Subcutaneous abdominal adipose tissue (tissue), 5 donors: ENCODE data around the gene TOM1.
"Not testable (repeated sequence)": the region's sequence is repeated elsewhere in the genome, so short reads cannot be mapped to it uniquely, and the experiment has no call there.

ENCODE experiments used
- H3K27ac ChIP-seq: one replicate; pipeline ENCODE4 v1.7.0; 2013; ENCODE audit warnings: low read depth, mild to moderate bottlenecking, inconsistent platforms, low read length, moderate library complexity
- H3K27me3 ChIP-seq, 5 donors: one replicate each; pipeline ENCODE4 v1.7.0; 2013; ENCODE audit warnings: low read length in 5 of 5, inconsistent platforms in 1 of 5; ENCODE audit not compliant: control insufficient read depth in 5 of 5, insufficient read depth in 4 of 5
- H3K36me3 ChIP-seq, 5 donors: one replicate each; pipeline ENCODE4 v1.7.0; 2013; ENCODE audit warnings: low read length in 5 of 5; ENCODE audit not compliant: control insufficient read depth in 5 of 5, insufficient read depth in 5 of 5
- H3K4me1 ChIP-seq, 5 donors: one replicate each; pipeline ENCODE4 v1.7.0; 2013; ENCODE audit warnings: low read length in 5 of 5, mild to moderate bottlenecking in 3 of 5, moderate library complexity in 1 of 5; ENCODE audit not compliant: control insufficient read depth in 5 of 5, insufficient read depth in 5 of 5
- H3K4me3 ChIP-seq, 5 donors: one replicate each; pipeline ENCODE4 v1.7.0; 2013; ENCODE audit warnings: low read length in 5 of 5, low read depth in 1 of 5
- H3K9ac ChIP-seq, 5 donors: one replicate each; pipeline ENCODE4 v1.7.0; 2013; ENCODE audit warnings: low read length in 5 of 5, mild to moderate bottlenecking in 4 of 5, moderate library complexity in 3 of 5
- H3K9me3 ChIP-seq, 5 donors: one replicate each; pipeline ENCODE4 v1.7.0; 2013; ENCODE audit warnings: low read length in 5 of 5; ENCODE audit not compliant: control insufficient read depth in 5 of 5
- donor health status: healthy.
- donor health status: healthy.
- donor health status: healthy.
- donor health status: healthy.
- donor health status: healthy.

TOM1 gene

GRCh38 chr22:35364230-35364629 is 64.5 kb downstream of the TOM1 start:
- not testable (repeated sequence) for H3K4me3 ChIP-seq, H3K27ac ChIP-seq, H3K9me3 ChIP-seq, H3K36me3 ChIP-seq, H3K9ac ChIP-seq, H3K27me3 ChIP-seq
- H3K4me1 ChIP-seq = peaks cover 0 to 17% (median 0%) of the 10 kb centered on the region in 5 donors

GRCh38 chr22:35367331-35367886 is 67.7 kb downstream of the TOM1 start:
- H3K27me3 ChIP-seq = no peaks in the 10 kb centered on the region
- no peaks in the 10 kb centered on the region for H3K36me3 ChIP-seq
- H3K4me3 ChIP-seq = no peak overlapping the region
- no peak overlapping the region for H3K9ac ChIP-seq
- no peak overlapping the region for H3K27ac ChIP-seq
- H3K9me3 ChIP-seq = no peaks in the 10 kb centered on the region
- peaks cover 2 to 25% (median 12%) of the 10 kb centered on the region in 5 donors for H3K4me1 ChIP-seq

GRCh38 chr22:35368386-35368785 is 68.7 kb downstream of the TOM1 start:
- H3K27me3 ChIP-seq = no peaks in the 10 kb centered on the region

GRCh38 chr22:35369996-35370395 is 70.3 kb downstream of the TOM1 start:
- H3K4me1 ChIP-seq = peaks cover 2 to 19% (median 9%) of the 10 kb centered on the region in 5 donors
- no peaks in the 10 kb centered on the region for H3K27me3 ChIP-seq
- H3K9ac ChIP-seq = no peak overlapping the region
- no peaks in the 10 kb centered on the region for H3K9me3 ChIP-seq
- H3K27ac ChIP-seq = peak overlapping the region; percentile 5
- H3K36me3 ChIP-seq = no peaks in the 10 kb centered on the region
- no peak overlapping the region for H3K4me3 ChIP-seq

More at GRCh38 chr22:35368386-35368785, 68.7 kb downstream of the TOM1 start:
- H3K4me3 ChIP-seq = no peak overlapping the region
- no peaks in the 10 kb centered on the region for H3K36me3 ChIP-seq
- H3K4me1 ChIP-seq = peaks cover 2 to 24% (median 12%) of the 10 kb centered on the region in 5 donors
- H3K9me3 ChIP-seq = no peaks in the 10 kb centered on the region
- H3K9ac ChIP-seq = no peak overlapping the region
- no peak overlapping the region for H3K27ac ChIP-seq

- Histone ChIP-seq H3K27ac (peak overlapping the region; percentile 99), H3K9me3 (peaks cover 0 to 2% (median 0%) of the 10 kb centered on the region in 5 donors), H3K9ac (no peak overlapping the region), H3K4me3 (no peak overlapping the region), H3K4me1 (peaks cover 10 to 46% (median 45%) of the 10 kb centered on the region in 5 donors), H3K36me3 (no peaks in the 10 kb centered on the region), H3K27me3 (peaks cover 0 to 3% (median 0%) of the 10 kb centered on the region in 5 donors)
These were observed 74.1 kb downstream of the TOM1 start for GRCh38 chr22:35373781-35374180.

- H3K9ac ChIP-seq = no peak overlapping the region
- peaks cover 10 to 56% (median 53%) of the 10 kb centered on the region in 5 donors for H3K4me1 ChIP-seq
- H3K27ac ChIP-seq = peak overlapping the region; percentile 99
These were observed 75.3 kb downstream of the TOM1 start for GRCh38 chr22:35375031-35375430.

GRCh38 chr22:35375526-35375925 is 75.8 kb downstream of the TOM1 start:
- Histone ChIP-seq H3K9ac (no peak overlapping the region), H3K4me3 (no peak overlapping the region), H3K27me3 (peaks cover 0 to 3% (median 0%) of the 10 kb centered on the region in 5 donors), H3K27ac (peak overlapping the region; percentile 99), H3K36me3 (no peaks in the 10 kb centered on the region), H3K4me1 (peaks cover 11 to 61% (median 58%) of the 10 kb centered on the region in 5 donors), H3K9me3 (peaks cover 0 to 2% (median 0%) of the 10 kb centered on the region in 5 donors)

More at GRCh38 chr22:35375031-35375430, 75.3 kb downstream of the TOM1 start:
- Histone ChIP-seq H3K27me3 (peaks cover 0 to 3% (median 0%) of the 10 kb centered on the region in 5 donors), H3K9me3 (peaks cover 0 to 2% (median 0%) of the 10 kb centered on the region in 5 donors), H3K4me3 (no peak overlapping the region), H3K36me3 (no peaks in the 10 kb centered on the region)

- H3K4me3 ChIP-seq = peak overlapping the region in 2 of 5 donors; percentile 4 to 26
- peaks cover 0 to 2% (median 0%) of the 10 kb centered on the region in 5 donors for H3K9me3 ChIP-seq
- peak overlapping the region; percentile 99 for H3K27ac ChIP-seq
- H3K27me3 ChIP-seq = peaks cover 0 to 3% (median 0%) of the 10 kb centered on the region in 5 donors
- H3K4me1 ChIP-seq = peaks cover 11 to 73% (median 69%) of the 10 kb centered on the region in 5 donors
- no peaks in the 10 kb centered on the region for H3K36me3 ChIP-seq
- H3K9ac ChIP-seq = peak overlapping the region; percentile 47 to 60 (median 57)
These were observed 77.2 kb downstream of the TOM1 start for GRCh38 chr22:35376728-35377472.

GRCh38 chr22:35377735-35378134 is 78.0 kb downstream of the TOM1 start:
- Histone ChIP-seq H3K4me3 (no peak overlapping the region), H3K36me3 (no peaks in the 10 kb centered on the region), H3K27ac (peak overlapping the region; percentile 99), H3K9me3 (peaks cover 0 to 2% (median 0%) of the 10 kb centered on the region in 5 donors), H3K27me3 (peaks cover 0 to 3% (median 0%) of the 10 kb centered on the region in 5 donors), H3K4me1 (peaks cover 11 to 75% (median 67%) of the 10 kb centered on the region in 5 donors), H3K9ac (peak overlapping the region; percentile 17 to 62 (median 60))

- H3K4me3 ChIP-seq = no peak overlapping the region
- peaks cover 0 to 3% (median 0%) of the 10 kb centered on the region in 5 donors for H3K27me3 ChIP-seq
- H3K27ac ChIP-seq = peak overlapping the region; percentile 99
- peaks cover 14 to 83% (median 75%) of the 10 kb centered on the region in 5 donors for H3K4me1 ChIP-seq
- H3K9ac ChIP-seq = no peak overlapping the region
- H3K36me3 ChIP-seq = peaks cover 3 to 9% (median 7%) of the 10 kb centered on the region in 5 donors
- peaks cover 0 to 2% (median 0%) of the 10 kb centered on the region in 5 donors for H3K9me3 ChIP-seq
These were observed 78.9 kb downstream of the TOM1 start for GRCh38 chr22:35378621-35379020.
